CD4-positive, alpha-beta T cell treated with Interleukin-15 for 4 hours (primary cell): ENCODE measurements around the gene DNAJB4.
"Not testable (repeated sequence)": the region's sequence is repeated elsewhere in the genome, so short reads cannot be mapped to it uniquely, and the experiment has no call there.

ENCODE experiments used
- DNase-seq: peaks from one replicate; pipeline ENCODE4 v3.0.0-alpha.2; 2020; ENCODE audit warnings: low spot score

DNAJB4 gene

DNA sequence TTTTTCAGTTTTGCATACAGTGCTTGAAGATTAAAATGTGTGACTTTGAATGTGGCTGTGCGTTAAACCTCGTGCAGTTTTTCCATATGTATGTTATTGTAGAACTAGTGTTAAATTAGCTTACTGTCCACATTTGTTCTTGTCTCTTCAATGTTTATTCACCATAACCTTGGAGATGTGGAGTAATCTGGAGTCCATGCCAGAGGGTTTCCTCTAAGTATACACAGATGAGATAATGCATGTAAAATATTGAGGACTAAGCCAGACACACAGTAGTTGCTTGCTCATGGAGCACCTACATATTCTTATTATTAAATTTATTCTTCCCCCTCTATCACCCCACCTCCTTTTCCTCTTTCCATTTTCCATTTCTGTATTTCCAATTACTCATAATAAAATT is 33.3 kb downstream of the DNAJB4 start:
- DNase-seq: no peak

DNA sequence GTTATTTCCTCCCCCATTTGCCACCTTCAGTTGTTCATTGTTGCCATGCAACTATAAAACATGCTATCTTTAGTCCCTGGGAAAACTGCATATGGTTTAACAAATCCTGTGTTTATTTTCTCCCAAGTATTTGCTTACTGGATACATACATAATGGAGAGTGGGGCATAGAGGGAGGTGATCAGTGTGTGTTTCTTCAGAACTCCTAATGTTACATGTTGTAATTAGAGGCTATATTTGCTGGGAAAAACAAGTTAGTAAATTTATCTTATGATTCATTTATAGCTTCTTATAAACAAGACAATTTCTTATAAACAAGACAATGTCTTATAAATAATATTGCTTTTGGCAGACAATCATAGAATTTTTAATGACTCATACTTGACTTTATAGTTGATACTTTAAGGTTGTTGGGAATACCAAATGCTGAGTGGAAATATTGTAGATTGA is 33.8 kb downstream of the DNAJB4 start:
- DNase-seq: no peak

DNA sequence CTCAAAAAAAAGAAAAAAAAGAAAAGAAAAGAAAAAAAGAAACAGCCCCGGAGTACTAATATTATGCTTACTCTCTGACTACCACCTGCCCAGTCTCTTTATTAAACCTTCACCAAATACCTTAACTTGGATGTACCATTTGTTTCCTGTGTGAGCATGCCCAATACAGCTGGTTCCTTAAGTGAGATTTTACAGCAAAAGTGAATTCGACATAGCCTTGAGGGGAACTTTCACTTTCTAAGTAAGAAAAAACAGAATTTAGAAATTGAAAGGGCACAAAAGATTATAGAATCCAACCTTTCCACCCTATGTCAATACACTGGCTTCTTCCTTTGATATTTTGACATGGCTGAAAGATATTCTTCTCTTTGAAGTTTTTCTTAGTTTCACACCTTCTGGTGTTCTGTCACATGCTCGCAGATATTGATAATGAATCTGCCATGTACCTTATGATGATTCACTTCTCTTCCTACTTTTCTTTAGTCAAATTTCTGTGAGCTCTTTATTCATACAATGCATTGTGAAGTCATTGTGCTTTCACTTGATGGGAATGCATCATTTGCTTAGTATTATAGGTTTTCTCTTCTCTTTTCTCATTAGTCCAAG is 35.8 kb downstream of the DNAJB4 start:
- DNase-seq: no peak

DNA sequence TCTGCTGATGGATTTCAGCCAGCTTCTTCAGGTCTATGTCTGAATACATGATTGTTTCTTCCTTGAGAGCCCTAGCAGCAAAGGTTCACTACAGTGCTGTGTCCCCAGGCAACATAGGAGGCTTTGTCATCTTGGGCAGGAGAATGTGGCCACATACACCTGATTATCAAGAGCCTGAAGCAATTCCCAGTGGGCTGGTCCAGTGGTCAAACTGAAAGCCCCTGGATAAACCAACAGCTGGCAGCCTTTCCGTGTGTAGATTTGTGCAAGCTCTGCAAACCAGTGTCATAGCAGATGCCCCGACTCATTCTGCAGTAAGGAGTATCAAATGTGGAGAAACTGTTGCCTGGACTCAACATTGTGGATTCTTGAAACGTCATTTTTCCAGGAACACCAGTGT is 38.7 kb downstream of the DNAJB4 start:
- no peak for DNase-seq

DNA sequence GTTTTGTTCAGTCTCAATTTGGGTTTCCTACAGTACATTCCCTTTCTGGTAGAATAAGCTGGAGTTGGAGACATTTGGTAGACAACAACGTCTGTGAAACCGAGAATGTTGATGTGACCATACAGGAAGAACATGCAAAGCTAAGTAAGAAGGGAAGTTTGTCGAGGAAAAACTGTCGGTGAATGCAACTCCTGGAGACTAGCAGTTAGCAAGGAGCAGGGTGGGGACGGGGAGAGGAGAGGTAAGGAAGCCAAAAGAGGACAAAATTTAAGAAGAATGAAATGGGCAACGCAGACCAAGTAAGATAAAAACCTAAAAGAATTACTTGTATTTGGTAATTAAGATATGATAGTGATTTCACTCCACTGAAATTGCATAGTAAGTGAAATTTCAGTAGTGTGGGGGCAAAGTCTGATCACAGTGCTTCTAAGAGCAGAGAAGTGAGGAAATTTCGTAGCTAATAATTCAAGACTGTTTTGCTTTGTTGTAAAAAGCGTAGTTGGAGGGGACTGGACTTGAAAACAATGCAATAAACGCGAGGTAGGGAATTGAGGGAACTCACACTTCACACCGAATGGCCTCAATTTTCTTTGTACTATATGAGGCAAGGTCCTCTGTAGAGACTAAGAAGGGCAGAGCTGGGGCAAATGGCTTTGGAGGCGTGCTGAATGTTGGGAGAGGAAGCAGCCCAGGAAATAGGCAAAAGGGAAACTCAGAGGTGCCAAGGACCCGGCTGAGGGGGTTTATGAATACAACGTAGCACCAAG is 40.2 kb downstream of the DNAJB4 start:
- DNase-seq: no peak

DNA sequence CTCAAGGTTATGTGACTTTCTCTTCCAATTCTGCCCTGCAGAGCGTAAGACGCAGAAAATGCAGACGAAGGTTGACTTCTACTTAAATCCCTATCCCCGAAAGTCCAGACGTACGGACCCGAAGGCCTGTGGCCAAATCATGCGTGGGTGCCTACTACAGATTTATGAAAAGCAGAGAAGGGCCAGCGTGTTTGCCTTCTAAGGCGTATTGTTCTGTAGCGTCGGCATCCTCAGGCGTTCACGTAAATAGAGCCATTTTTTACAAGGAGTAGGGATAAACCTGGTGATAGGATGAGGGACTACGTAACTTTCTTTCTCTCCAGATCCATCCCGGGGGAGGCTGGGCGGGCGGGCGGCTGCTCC is 40.8 kb downstream of the DNAJB4 start:
- no peak for DNase-seq

DNA sequence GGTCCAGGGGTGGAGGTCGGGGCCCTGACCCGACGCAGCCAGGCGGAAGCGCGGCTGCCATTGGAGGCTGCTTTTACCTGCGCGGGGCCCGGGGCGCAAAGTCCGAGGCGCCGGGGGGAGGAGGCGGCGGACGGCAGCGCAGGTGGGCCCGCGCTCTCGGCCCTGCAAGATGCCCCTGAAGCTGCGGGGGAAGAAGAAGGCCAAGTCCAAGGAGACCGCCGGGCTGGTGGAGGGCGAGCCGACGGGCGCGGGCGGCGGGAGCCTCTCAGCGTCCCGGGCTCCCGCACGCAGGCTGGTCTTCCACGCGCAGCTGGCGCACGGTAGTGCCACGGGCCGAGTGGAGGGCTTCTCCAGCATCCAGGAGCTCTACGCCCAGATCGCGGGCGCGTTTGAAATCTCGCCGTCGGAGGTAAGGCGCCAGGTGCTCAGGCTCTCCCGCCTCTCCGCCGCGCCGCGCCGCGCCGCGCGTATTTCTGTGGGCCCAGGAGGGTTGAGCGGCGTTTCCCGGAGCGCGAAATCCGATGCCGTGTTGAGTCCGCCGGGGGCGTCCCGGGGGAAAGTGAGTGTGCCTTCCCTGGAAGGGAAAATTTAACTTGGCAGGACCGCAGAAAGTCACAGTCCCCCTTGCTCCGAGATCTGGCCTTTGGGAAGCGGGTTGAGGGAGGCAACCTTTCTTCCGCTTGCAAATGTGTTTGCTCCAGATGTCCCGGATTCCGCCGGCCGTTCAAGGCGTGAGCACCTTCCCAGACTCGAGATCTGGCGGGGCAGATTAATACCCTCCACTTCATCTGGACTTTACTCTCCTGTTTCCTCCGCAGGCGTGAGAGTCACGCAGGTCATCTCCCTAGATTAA is 41.4 kb downstream of the DNAJB4 start, which contains the start of gene GIPC2:
GIPC2 (plus strand) TSS at position 41 of the 853 bp plus-strand sequence; CDS start at position 170, 129 bp downstream.
- DNase-seq: no peak

DNA sequence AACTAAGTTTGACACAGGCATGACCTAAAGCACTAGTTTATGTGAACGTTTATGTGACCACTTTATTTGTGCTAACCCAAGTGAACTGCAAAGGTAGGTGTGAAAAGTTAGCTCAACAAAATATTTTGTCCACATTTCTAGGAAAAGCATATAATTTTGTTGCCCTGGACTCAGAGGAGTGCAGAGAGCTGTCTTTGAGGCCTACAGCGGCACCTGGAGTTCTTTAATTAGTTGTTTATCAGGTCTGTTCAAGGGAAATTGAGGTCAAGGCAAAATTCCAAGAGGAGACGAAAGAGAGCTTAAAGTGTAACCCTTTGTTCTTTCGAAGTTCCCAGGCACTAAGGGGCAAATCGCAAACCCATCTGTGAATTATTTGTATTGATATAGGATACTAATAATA is 42.4 kb downstream of the DNAJB4 start:
- DNase-seq: no peak

DNA sequence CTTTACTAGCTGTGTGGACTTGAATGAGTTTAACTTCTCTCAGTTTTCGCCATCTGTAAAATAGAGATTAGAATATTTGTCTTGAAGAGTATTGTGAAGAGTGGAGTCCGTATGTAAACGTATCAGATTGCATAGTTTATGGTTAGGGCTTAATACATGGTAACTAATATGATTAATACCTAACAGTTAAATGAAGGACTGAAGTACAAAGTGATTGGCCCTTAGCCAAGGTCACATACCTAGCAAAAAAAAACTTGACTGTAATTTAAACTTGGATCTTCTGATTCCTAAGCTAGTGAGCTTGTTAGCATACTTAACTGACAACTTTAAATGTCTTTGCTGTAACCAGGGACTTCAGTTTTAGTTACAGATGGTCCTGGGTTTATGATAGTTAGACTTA is 42.9 kb downstream of the DNAJB4 start:
- DNase-seq: no peak

DNA sequence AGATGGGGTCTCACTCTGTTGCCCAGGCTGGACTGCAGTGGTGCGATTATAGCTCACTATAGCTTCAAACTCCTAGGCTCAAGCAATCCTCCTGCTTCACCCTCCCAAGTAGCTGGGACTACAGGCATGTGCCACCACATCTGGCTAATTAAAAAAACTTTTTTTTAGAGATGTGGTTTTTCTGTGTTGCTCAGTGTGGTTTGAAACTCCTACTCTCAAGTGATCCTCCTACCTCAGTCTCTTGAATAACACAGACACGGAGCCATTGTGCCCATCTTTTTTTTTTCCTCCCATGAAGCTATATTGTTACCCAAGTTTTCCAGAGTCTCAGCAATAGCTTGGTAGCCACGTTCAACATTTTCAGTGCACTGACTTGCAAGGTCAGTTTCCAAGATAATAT is 43.7 kb downstream of the DNAJB4 start:
- no peak for DNase-seq

DNA sequence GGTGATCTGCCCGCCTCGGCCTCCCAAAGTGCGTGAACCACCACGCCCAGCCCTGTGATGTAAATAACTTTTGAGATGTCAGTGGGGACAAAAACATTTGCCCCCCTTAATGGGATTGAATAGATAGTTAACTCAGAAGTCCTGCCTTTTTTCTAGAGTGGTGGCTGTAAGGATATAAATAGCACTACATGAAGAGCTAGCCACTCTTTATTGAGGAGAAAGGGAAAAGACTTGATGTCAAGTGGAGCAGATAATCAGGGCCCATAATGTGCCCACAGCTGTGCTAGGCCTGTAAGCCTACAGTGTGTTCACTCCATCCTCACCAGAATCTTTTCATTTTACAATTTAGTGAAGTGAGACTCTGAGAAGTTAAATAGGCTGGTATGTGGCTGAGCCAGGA is 44.7 kb downstream of the DNAJB4 start:
- DNase-seq: no peak

DNA sequence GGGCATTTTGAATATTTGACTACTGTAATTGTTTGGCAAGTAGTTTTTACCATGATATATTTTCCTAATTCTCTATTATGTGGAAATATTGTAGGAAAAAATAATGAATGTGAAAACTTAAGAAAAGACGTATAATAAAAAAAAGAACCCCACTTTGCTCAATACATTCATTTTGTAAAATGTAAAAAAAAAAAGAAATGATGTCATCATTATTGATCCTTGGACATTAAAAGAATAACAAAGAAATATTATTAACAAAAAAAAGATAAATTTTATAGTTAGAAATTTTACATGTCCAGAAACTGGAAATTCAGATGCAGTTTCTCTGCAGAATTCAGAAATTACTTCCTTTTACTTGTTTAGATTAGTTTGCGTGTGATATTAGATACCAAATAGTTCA is 46.3 kb downstream of the DNAJB4 start:
- no peak for DNase-seq

DNA sequence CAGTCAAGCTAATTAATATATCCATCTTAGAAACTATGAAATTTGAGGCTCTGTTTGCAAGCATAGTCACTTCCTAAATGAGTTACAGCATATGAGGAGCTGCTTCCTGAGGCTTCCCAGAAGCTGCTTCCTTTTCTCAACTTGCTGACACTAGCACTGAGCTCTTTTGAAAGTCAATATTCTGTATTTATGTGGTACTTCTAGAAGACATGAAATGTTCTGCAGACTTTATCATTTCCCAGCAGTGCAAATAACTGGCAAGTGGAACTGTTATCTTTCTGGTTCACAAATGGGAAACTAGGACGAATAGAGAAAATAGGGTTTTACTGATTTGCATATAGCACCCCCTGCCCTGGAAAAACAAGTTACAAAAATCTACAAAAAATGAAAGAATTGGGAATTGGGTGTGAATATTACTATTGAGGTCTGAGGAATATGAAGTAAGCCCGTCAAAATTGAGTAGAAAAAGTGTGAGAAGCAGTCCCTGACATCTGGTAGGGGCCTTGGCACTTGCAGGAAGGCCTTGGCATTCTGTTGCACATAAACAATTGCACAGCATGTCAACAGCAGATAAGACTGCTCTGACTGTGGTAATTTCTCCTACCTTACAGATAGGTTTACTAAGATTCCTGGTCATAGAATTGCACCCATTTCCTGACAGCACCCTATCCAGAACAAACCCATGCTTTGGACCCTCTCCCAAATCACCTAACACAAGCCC is 48.1 kb downstream of the DNAJB4 start:
- DNase-seq: no peak

DNA sequence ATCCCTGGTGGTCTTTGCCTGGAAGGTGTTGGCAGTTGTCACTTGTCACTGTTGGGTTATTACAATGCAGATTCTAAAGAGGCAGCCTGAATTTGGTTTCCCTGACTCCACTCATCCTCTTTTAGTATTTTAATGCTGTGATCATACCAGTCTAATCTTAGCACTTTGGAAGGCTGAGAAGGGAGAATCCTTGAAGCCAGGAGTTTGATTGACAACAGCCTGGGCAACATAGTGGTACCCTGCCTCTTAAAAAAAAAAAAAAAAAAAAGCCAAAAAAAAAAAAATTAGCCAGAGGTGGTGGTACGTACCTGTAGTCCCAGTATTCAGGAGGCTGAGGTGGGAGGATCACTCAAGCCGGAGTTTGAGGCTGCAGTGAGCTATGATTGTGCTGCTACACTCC is 48.8 kb downstream of the DNAJB4 start:
- DNase-seq: no peak

DNA sequence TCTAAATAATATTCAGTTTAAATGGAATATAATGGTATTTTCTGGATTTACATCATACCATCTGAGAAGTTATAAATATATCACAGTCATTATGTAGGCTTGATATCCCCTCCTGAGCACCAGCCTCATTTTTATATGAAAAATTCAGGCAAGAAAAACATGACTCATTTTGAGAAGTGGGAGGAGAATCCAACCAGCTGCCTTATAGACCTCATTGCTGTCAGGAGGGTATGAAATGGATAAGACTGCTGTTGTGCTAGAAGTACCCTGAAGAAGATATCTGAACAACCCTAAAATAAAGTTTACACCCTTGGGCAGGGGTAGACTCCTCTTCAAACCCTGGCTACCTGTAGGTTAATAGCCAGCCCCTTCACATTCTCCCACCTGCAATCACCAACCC is 49.8 kb downstream of the DNAJB4 start:
- DNase-seq: no peak

DNA sequence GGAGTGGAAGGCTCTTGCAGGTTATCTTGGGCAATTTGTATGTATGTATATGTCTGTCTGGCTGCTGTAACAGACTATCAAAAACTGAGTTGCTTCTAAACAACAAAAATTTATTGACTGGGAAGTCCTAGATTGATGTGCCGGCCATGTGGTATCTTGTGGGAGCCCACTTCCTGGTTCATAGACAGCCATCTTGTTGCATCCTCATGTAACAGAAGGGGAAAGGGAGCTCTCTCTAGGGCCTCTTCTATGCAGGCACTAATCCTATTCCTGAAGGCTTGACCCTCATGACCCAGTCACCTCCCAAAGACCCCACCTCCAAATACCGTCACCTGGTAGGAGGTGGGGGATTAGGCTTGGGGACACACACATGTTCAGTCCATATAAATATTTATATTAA is 50.2 kb downstream of the DNAJB4 start:
- no peak for DNase-seq

DNA sequence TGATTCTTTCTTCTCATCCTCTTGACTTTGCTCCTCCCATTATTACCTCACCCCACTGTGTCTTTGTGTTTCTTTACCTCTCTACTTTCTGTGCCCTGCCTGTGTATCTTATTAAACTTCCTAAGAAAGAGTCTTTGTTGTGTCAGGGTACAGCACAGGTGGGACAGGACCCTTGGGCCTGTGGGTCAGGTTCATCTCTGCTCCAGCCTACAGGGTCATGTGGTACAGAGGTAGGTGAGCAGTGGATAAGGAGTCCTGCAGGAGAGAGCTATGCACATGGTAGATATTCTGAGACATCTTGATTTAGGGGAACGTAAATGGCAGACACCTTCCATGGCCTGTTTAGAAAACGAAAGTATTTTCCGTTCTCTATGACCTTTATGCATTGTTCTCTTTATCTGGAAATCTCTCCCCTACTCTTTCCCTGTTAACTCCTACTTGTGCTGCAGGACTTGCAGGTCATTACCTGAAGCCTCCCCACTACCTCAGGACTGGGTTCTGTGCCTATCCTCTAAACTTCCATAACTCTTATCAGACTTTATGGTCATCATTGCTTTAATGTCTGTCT is 50.9 kb downstream of the DNAJB4 start:
- DNase-seq: no peak

DNA sequence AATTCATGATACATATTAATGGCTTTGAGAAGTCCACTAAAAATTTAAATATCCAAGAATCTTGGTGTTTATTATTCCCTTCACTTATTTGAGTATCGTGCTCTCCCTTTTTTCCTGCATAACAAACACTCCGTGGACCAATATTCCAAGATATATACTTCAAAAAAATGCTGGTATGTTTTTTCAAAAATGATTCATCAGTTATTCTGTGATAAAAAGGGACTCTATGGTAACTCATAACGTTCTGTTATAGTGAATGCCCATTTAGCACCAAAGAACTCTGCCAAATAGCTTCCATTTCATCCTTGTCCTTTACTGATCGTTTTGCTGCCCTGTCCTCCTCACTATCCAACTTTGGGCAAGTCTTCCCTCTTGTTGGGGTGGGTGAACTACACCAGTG is 53.9 kb downstream of the DNAJB4 start:
- no peak for DNase-seq

DNA sequence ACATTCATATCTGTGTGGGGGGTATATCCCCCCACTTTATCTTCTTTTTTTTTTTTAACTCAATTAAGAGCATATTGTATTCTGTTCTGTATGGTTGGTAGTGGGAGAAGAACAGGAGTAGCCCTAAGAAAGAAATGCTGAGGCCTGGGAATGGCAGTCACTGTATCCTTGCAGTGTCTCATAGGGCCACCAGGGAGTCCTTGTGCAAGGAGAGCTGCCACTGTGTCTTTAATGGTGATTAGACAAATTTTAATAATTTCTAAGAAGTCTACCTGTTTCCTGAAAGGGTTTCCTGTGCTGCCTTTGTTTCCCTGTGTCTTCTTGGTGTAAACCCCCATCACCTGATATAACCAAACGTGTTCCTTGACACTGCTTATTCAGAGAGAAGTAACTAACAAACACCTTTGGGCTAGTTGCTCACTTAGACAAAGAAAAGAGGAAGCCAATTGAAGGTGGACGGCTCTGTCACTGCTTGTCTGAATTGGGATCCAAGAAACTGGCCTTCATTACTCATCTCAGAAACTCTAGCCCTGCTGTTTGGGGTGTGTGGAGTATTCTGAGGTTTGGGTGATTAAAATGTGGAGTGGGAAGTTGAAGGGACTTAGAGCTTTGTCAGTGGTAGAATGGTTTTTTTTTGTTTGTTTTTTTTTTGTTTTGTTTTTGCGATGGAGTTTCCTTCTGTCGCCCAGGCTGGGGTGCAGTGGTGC is 56.3 kb downstream of the DNAJB4 start:
- no peak for DNase-seq

DNA sequence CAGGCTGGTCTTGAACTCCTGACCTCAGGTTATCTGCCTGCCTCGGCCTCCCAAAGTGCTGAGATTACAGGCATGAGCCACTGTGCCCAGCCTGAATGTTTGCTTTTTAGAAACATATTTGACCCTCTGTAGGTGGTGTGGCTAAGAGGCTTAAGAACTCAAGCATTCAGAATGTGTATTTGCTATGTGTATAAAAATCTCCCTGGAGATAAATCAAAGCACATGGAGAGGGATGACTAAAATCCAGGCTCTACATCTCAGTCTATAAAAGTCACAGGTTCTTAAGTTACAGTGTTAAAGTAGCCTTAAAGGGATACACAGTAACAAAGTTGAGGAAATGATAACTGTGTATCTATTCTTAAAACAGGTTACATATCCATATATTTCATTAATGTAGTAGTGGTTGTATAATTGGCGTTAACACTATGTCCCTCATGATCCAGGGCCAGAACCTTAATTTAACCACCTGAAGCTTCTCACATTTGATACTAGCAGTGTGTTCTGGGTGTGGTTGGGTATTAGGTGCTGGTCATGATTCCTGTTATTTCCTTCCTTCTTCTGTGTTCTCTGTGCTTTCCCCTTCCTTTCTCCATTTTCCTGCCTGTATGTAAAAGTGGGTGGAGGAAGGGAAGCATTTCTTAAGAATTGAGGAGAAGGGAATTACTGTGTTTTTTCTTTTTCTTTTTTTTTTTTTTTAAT is 57.2 kb downstream of the DNAJB4 start:
- DNase-seq: no peak

DNA sequence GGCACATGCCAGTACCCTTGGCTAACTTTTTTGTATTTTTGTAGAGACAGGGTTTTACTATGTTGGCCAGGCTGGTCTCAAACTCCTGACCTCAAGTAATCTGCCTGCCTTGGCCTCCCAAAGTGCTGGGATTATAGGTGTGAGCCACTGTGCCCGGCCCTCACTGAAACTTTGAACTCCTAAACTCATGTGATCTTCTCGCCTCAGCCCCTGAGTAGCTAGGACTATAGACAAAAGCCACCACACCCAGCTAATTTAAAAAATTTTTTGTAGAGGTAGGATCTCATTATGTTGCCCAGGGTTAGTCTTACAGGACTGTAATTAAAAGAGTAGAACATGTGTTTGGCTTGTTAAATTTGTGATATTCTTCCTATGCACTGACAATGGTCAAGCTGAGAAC is 60.1 kb downstream of the DNAJB4 start:
- not testable (repeated sequence) for DNase-seq
